Left renal pelvis (tissue), 4 donors: ENCODE data around the gene ACVR1. TPM values are rescaled to one million over a fixed set of nuclear protein-coding genes. Genes with fewer than 3 reads are reported as not detected.
"Not testable (repeated sequence)": the region's sequence is repeated elsewhere in the genome, so short reads cannot be mapped to it uniquely, and the experiment has no call there.

ENCODE experiments used
- DNase-seq, 4 donors: peaks; one replicate each; pipeline ENCODE4 v3.0.0-alpha.2; 2013; ENCODE audit warnings: low read depth in 4 of 4, low spot score in 3 of 4
- polyA plus RNA-seq, 4 donors: library from polyadenylated mRNA; unstranded; fragments of 120-200 nt; gene quantifications; one replicate each; pipeline ENCODE4 v1.2.1, GENCODE V29; 2013; ENCODE audit not compliant: insufficient read length in 4 of 4

ACVR1 gene
- polyA plus RNA-seq, 4 donors: 23.5 to 48.1 (median 31.9) TPM

GRCh38 chr2:157894694-157895435 lies 18.7 kb upstream of the ACVR1 start:
- no peak for DNase-seq

- no peak for DNase-seq
These were observed 17.5 kb upstream of the ACVR1 start for GRCh38 chr2:157893611-157894010.

- no peak for DNase-seq
These were observed 15.5 kb upstream of the ACVR1 start for GRCh38 chr2:157891643-157892041.

GRCh38 chr2:157890969-157891642 lies 15.0 kb upstream of the ACVR1 start:
- no peak for DNase-seq

GRCh38 chr2:157887946-157888345 lies 11.8 kb upstream of the ACVR1 start:
- DNase-seq: no peak

GRCh38 chr2:157884533-157884932 lies 8.4 kb upstream of the ACVR1 start:
- not testable (repeated sequence) for DNase-seq

- no peak for DNase-seq
These were observed 4.8 kb upstream of the ACVR1 start for GRCh38 chr2:157880927-157881326.

GRCh38 chr2:157877761-157878400 lies 1.8 kb upstream of the ACVR1 start:
- DNase-seq: no peak

GRCh38 chr2:157876786-157877138 lies 632 bp upstream of the ACVR1 start:
- peak in 2 of 4 donors; percentile 14 to 21 for DNase-seq

- peak in 3 of 4 donors; percentile 22 to 35 (median 33) for DNase-seq
These were observed 477 bp downstream of the ACVR1 start for GRCh38 chr2:157875641-157876065.

- DNase-seq: peak; percentile 29 to 39 (median 32)
These were observed 1.0 kb downstream of the ACVR1 start for GRCh38 chr2:157874997-157875640.

- DNase-seq: no peak
These were observed 1.8 kb downstream of the ACVR1 start for GRCh38 chr2:157874348-157874747.

GRCh38 chr2:157872791-157873190 lies 3.3 kb downstream of the ACVR1 start:
- DNase-seq: no peak

- DNase-seq: no peak
These were observed 4.7 kb downstream of the ACVR1 start for GRCh38 chr2:157871415-157871814.

- DNase-seq: no peak
These were observed 7.1 kb downstream of the ACVR1 start for GRCh38 chr2:157868993-157869392.

GRCh38 chr2:157867703-157868102 lies 8.4 kb downstream of the ACVR1 start:
- DNase-seq: no peak

- no peak for DNase-seq
These were observed 9.2 kb downstream of the ACVR1 start for GRCh38 chr2:157866666-157867642.

- no peak for DNase-seq
These were observed 9.9 kb downstream of the ACVR1 start for GRCh38 chr2:157866202-157866601.

- DNase-seq: no peak
These were observed 11.2 kb downstream of the ACVR1 start for GRCh38 chr2:157864857-157865430.

- DNase-seq: no peak
These were observed 17.3 kb downstream of the ACVR1 start for GRCh38 chr2:157858846-157859245.
